Panc1 (cell line): ENCODE measurements around the gene DPM2. TPM values are rescaled to one million over a fixed set of nuclear protein-coding genes. Genes with fewer than 3 reads are reported as not detected.
A peak's percentile ranks its signal among the peaks of the same experiment; 100 is the strongest.

ENCODE experiments used
- ATAC-seq: fragments of 200-7000 bp; cut with Tn5 transposase; 2 replicates; pipeline ENCODE4 v1.9.1; 2020; ENCODE audit warnings: mild to moderate bottlenecking, moderate library complexity
- BruUV-seq: library from RNA; stranded (reverse); fragments of 400-500 nt; replicated peaks from 2 replicates; lab custom pipeline; 2021; lab: Mats Ljungman, UMichigan
- CTCF ChIA-PET: fragments of 300-600 bp; sonication (Branson Sonifier 250); formaldehyde crosslinking; loops from one replicate; lab custom pipeline; 2022; ENCODE audit warnings: antibody characterized with exemption; lab: Charles Lee
- POLR2A ChIA-PET: fragments of 300-600 bp; sonication (Branson Sonifier 250); formaldehyde crosslinking; loops from one replicate; lab custom pipeline; 2022; ENCODE audit warnings: antibody characterized with exemption; lab: Charles Lee
- DNase-seq: peaks from one replicate; pipeline ENCODE4 v3.0.0-alpha.2; 2010; ENCODE audit warnings: low read depth, low spot score
- H3K27ac ChIP-seq: 2 replicates; pipeline ENCODE4 v1.5.1; 2011; ENCODE audit warnings: mild to moderate bottlenecking, low read length, inconsistent platforms
- H3K27me3 ChIP-seq: fragments of 200-500 bp; sonication (Bioruptor generic); 2 replicates; pipeline ENCODE4 v1.6.0; 2014; ENCODE audit warnings: low read length, inconsistent platforms; ENCODE audit not compliant: control insufficient read depth, insufficient read depth
- H3K36me3 ChIP-seq: fragments of 200-500 bp; sonication (Bioruptor generic); 2 replicates; pipeline ENCODE4 v1.5.1; 2014; ENCODE audit warnings: inconsistent platforms, mild to moderate bottlenecking, low read length, moderate library complexity; ENCODE audit not compliant: control insufficient read depth, insufficient read depth
- H3K4me1 ChIP-seq: 2 replicates; pipeline ENCODE4 v1.5.1; 2011; ENCODE audit warnings: inconsistent platforms, mild to moderate bottlenecking, low read length, moderate library complexity; ENCODE audit not compliant: control insufficient read depth, insufficient read depth
- H3K4me3 ChIP-seq, 2 experiments: 2 replicates each; pipeline ENCODE4 v1.5.1; 2011 to 2012; ENCODE audit warnings: low read depth in 2 of 2, low read length in 2 of 2, mild to moderate bottlenecking in 2 of 2, inconsistent platforms in 1 of 2, moderate library complexity in 1 of 2
- H3K9me3 ChIP-seq: fragments of 200-500 bp; sonication (Bioruptor generic); 2 replicates; pipeline ENCODE4 v1.5.1; 2014; ENCODE audit warnings: low read depth, mild to moderate bottlenecking, inconsistent platforms, low read length, moderate library complexity; ENCODE audit not compliant: control insufficient read depth, insufficient read depth
- POLR2AphosphoS5 ChIP-seq: IDR thresholded peaks from 2 replicates; pipeline ENCODE4 v1.6.1; 2012; ENCODE audit warnings: mild to moderate bottlenecking, low read depth, low read length, moderate library complexity
- REST ChIP-seq, 2 experiments: IDR thresholded peaks; 2 replicates each; pipeline ENCODE4 v1.6.1; 2011 to 2012; ENCODE audit warnings: low read depth in 2 of 2, control low read depth in 1 of 2, low read length in 1 of 2, mild to moderate bottlenecking in 1 of 2, moderate library complexity in 1 of 2; ENCODE audit not compliant: insufficient read depth in 1 of 2
- SIN3A ChIP-seq: IDR thresholded peaks from 2 replicates; pipeline ENCODE4 v1.6.1; 2012; ENCODE audit warnings: low read depth, mild to moderate bottlenecking, low read length, moderate library complexity, borderline replicate concordance; ENCODE audit not compliant: insufficient read depth
- TCF7L2 ChIP-seq: IDR thresholded peaks from 2 replicates; pipeline ENCODE4 v1.6.1; 2011; ENCODE audit warnings: mild to moderate bottlenecking, low read depth, low read length, inconsistent platforms
- in situ Hi-C: cut with HindIII; loops from 2 replicates; pipeline ENCODE4 v1.10.0; 2016; ENCODE audit warnings: low sequenced_read_pairs, low pct_unique_long_range_greater_than_20kb
- intact Hi-C: fragments of 100-400 bp; cut with micrococcal nuclease; formaldehyde crosslinking; loops from one replicate; pipeline ENCODE4 v1.10.0; 2022; ENCODE audit not compliant: unreplicated experiment
- total RNA-seq: library from RNA; stranded (reverse); gene quantifications from one replicate; pipeline ENCODE4 v1.2.1, GENCODE V29; 2021; ENCODE audit not compliant: unreplicated experiment
- TF ChIP-seq, protein P1 (sequence below): fragments of 450-650 bp; IDR thresholded peaks from 2 replicates; pipeline ENCODE4 v1.5.1; 2017; ENCODE audit warnings: mild to moderate bottlenecking

Gene DPM2
- total RNA-seq, 1 experiment from 2014 or later: 58.7 TPM

GRCh38 chr9:127892831-127893230, 44.8 kb downstream of the DPM2 start:
- intact Hi-C loops (no loop called here), in situ Hi-C loops (no loop called here)
- no peak for DNase-seq
- TF ChIP-seq, protein P1, sequence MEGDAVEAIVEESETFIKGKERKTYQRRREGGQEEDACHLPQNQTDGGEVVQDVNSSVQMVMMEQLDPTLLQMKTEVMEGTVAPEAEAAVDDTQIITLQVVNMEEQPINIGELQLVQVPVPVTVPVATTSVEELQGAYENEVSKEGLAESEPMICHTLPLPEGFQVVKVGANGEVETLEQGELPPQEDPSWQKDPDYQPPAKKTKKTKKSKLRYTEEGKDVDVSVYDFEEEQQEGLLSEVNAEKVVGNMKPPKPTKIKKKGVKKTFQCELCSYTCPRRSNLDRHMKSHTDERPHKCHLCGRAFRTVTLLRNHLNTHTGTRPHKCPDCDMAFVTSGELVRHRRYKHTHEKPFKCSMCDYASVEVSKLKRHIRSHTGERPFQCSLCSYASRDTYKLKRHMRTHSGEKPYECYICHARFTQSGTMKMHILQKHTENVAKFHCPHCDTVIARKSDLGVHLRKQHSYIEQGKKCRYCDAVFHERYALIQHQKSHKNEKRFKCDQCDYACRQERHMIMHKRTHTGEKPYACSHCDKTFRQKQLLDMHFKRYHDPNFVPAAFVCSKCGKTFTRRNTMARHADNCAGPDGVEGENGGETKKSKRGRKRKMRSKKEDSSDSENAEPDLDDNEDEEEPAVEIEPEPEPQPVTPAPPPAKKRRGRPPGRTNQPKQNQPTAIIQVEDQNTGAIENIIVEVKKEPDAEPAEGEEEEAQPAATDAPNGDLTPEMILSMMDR: no peak
- TF ChIP-seq POLR2AphosphoS5 (no peak), TCF7L2 (no peak), SIN3A (no peak), REST (IDR thresholded peaks at IDR 0.05; ENCODE audit: insufficient read depth in 1 of 2, low read depth in 2 of 2, low read length in 1 of 2) (no peak)
- no peaks in the 10 kb centered on the region for H3K4me1 ChIP-seq
- H3K27me3 ChIP-seq: no peaks in the 10 kb centered on the region
- CTCF ChIA-PET: no interaction called here
- no peaks in the 10 kb centered on the region; the same call in 1 of the 2 replicates for H3K9me3 ChIP-seq
- no peak overlapping the region for H3K27ac ChIP-seq
- POLR2A ChIA-PET: interaction anchor here (0.7 kb wide), 1 partner anchor 24 kb away, joined by 3 read pairs; no protein-coding TSS in a partner anchor
- no peak overlapping the region for H3K4me3 ChIP-seq
- peaks cover 7% of the 10 kb centered on the region; the same call in 1 of the 2 replicates for H3K36me3 ChIP-seq
- ATAC-seq: no peak
- TSS peak; percentile 36 for BruUV-seq

GRCh38 chr9:127890053-127890452, 47.6 kb downstream of the DPM2 start:
- ChIA-PET POLR2A (interaction anchor here (0.5 kb wide), 1 partner anchor 73 kb away, joined by 3 read pairs; no protein-coding TSS in a partner anchor), CTCF (no interaction called here)
- Histone ChIP-seq H3K9me3 (no peaks in the 10 kb centered on the region; the same call in 1 of the 2 replicates), H3K27me3 (no peaks in the 10 kb centered on the region), H3K36me3 (peaks cover 7% of the 10 kb centered on the region; the same call in 1 of the 2 replicates), H3K4me1 (peaks cover 13% of the 10 kb centered on the region), H3K4me3 (no peak overlapping the region), H3K27ac (no peak overlapping the region)
- ATAC-seq: no peak
- in situ Hi-C loops (no loop called here), intact Hi-C loops (no loop called here)
- BruUV-seq: no TSS peak
- DNase-seq: no peak
- TF ChIP-seq TCF7L2 (no peak), REST (IDR thresholded peaks at IDR 0.05; ENCODE audit: insufficient read depth in 1 of 2, low read depth in 2 of 2, low read length in 1 of 2) (no peak), SIN3A (no peak), POLR2AphosphoS5 (no peak)
- TF ChIP-seq, protein P1: no peak
